A673 (cell line): ENCODE results near the gene ARMC12. TPM values are rescaled to one million over a fixed set of nuclear protein-coding genes. Genes with fewer than 3 reads are reported as not detected.
"Not testable (repeated sequence)": the region's sequence is repeated elsewhere in the genome, so short reads cannot be mapped to it uniquely, and the experiment has no call there.

Experiments
- BruUV-seq: library from RNA; stranded (reverse); fragments of 400-500 nt; replicated peaks from 2 replicates; lab custom pipeline; 2021; lab: Mats Ljungman, UMichigan
- CTCF ChIA-PET: fragments of 300-600 bp; sonication (Branson Sonifier 250); formaldehyde crosslinking; loops from one replicate; lab custom pipeline; 2022; ENCODE audit warnings: antibody characterized with exemption; lab: Charles Lee
- POLR2A ChIA-PET: fragments of 300-600 bp; sonication (Branson Sonifier 250); formaldehyde crosslinking; loops from one replicate; lab custom pipeline; 2022; ENCODE audit warnings: antibody characterized with exemption; ENCODE audit not compliant: low non-redundant PET; lab: Charles Lee
- DNase-seq: peaks from one replicate; pipeline ENCODE4 v3.0.0-alpha.2; 2015; ENCODE audit warnings: low spot score
- H3K27ac ChIP-seq: fragments of 200-600 bp; sonication (generic); 2 replicates; pipeline ENCODE4 v1.5.1; 2016; ENCODE audit warnings: mixed run types, low read depth, mild to moderate bottlenecking, mixed read lengths, antibody characterized with exemption, low read length; ENCODE audit not compliant: poor library complexity, severe bottlenecking
- H3K27me3 ChIP-seq: fragments of 200-600 bp; sonication (generic); replicated peaks from 2 replicates; pipeline ENCODE4 v1.6.1; 2017; ENCODE audit warnings: mixed run types, low read depth, mild to moderate bottlenecking, mixed read lengths, antibody characterized with exemption, low read length; ENCODE audit not compliant: insufficient read depth, poor library complexity
- H3K36me3 ChIP-seq: fragments of 200-600 bp; sonication (generic); 2 replicates; pipeline ENCODE4 v1.6.1; 2016; ENCODE audit warnings: mixed run types, mild to moderate bottlenecking, mixed read lengths, antibody characterized with exemption, low read length; ENCODE audit not compliant: insufficient read depth, poor library complexity, severe bottlenecking
- H3K4me1 ChIP-seq: fragments of 200-600 bp; sonication (generic); 2 replicates; pipeline ENCODE4 v1.6.1; 2017; ENCODE audit warnings: mixed run types, mild to moderate bottlenecking, mixed read lengths, antibody characterized with exemption, low read length; ENCODE audit not compliant: insufficient read depth, poor library complexity, severe bottlenecking
- H3K4me3 ChIP-seq: fragments of 200-600 bp; sonication (generic); 2 replicates; pipeline ENCODE4 v1.5.1; 2016; ENCODE audit warnings: low read depth, mixed run types, mild to moderate bottlenecking, mixed read lengths, low read length; ENCODE audit not compliant: poor library complexity, severe bottlenecking
- H3K9me3 ChIP-seq: fragments of 200-600 bp; sonication (generic); 2 replicates; pipeline ENCODE4 v1.6.1; 2016; ENCODE audit warnings: mixed run types, low read depth, mild to moderate bottlenecking, mixed read lengths, antibody characterized with exemption, low read length; ENCODE audit not compliant: poor library complexity, severe bottlenecking
- EZH2 ChIP-seq: fragments of 200-600 bp; sonication (generic); IDR thresholded peaks from 2 replicates; pipeline ENCODE4 v1.6.1; 2017; ENCODE audit warnings: borderline replicate concordance, low read depth, mild to moderate bottlenecking, mixed read lengths, antibody characterized with exemption, low read length; ENCODE audit not compliant: poor library complexity, severe bottlenecking
- intact Hi-C: fragments of 100-400 bp; cut with micrococcal nuclease; formaldehyde crosslinking; loops from one replicate; pipeline ENCODE4 v1.10.0; 2022; ENCODE audit not compliant: unreplicated experiment
- total RNA-seq: library from RNA; stranded (reverse); gene quantifications from 2 replicates; pipeline ENCODE4 v1.2.3, GENCODE V29; 2021
- TF ChIP-seq, protein P1 (sequence below): fragments of 300-800, 200-600 bp; sonication (generic); conservative IDR thresholded peaks from 2 replicates; pipeline ENCODE4 v1.5.1; 2017; ENCODE audit warnings: low read depth, mild to moderate bottlenecking, antibody characterized with exemption, low read length, moderate library complexity, mixed read lengths

ARMC12 gene
- total RNA-seq, 1 experiment from 2014 or later, result 1.0 TPM

DNA sequence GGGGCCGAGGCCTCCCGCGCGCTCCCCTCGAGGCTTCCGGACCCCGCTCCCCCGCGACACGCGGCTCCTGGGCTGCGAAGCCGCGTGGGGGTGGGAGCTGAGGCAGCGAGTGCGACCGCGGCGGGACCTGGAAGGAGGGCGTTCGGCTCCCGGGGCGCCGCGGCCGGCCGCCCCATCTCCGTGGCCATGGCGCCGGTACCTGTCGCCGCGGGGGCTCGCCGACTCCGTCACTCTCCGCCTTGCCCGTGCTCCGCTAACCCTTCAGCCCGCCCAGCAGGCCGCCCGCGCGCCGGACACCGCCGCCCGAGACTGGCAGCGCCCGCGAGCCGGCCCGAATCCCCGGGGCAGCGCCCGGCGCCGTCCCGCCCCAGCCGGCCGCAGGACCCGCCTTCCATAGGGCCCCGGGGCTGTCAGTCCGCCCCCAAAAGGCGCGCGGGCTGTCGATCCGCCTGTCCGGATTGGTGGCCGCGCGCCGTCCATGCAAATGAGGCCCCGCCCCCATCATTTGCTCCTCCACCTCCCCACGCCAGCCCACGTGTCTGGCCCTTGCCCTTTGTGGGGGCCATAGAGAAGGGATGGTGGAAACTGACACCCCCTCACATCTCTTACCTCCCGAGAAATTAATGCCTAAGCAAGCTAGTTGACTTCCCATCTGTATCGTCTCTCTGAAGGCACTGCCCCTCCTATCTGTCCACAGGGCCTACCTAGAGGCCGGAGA is 48.1 kb upstream of the ARMC12 start, which contains the start of gene FKBP5:
Gene FKBP5 (minus strand): TSS at position 311 of the 718 bp plus-strand sequence. CDS start 46,091 bp downstream, outside the sequence.
- H3K9me3 ChIP-seq, result no peaks in the 10 kb centered on the region

DNA sequence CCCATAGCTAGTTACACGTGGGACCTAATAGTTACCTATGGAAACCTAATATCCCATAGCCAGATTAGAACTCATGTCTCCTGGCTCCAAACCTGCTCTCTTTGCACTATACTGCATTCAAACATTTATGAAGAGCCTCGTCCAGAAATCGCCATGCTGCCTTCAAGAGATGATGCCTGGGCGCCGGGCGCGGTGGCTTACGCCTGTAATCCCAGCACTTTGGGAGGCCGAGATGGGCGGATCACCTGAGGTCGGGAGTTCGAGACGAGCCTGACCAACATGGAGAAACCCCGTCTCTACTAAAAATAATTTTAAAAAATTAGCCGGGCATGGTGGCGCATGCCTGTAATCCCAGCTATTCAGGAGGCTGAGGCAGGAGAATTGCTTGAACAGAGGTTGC is 46.8 kb upstream of the ARMC12 start:
- H3K4me1 ChIP-seq, H3K27me3 ChIP-seq, POLR2A ChIA-PET, DNase-seq, intact Hi-C loops, H3K27ac ChIP-seq, H3K4me3 ChIP-seq, CTCF ChIA-PET, H3K9me3 ChIP-seq, BruUV-seq, H3K36me3 ChIP-seq: not testable (repeated sequence)

More for the DNA sequence above, 48.1 kb upstream of the ARMC12 start, which contains the start of gene FKBP5:
- peaks cover 9% of the 10 kb centered on the region for H3K4me1 ChIP-seq
- no peaks in the 10 kb centered on the region for H3K36me3 ChIP-seq
- intact Hi-C loops, result loop anchor here (2.0 kb wide), 1 partner anchor 38 kb away; no protein-coding TSS in a partner anchor
- peak; percentile 93 for DNase-seq
- BruUV-seq, result no TSS peak
- ChIA-PET CTCF (interaction anchor here (0.6 kb wide), 1 partner anchor 48 kb away, joined by 3 read pairs; the partner anchor contains the start of gene ARMC12), POLR2A (no interaction called here)
- H3K4me3 ChIP-seq, result peak within 1 kb of the TSS; percentile 67
- H3K27me3 ChIP-seq, result no peaks in the 10 kb centered on the region
- no peak within 1 kb of the TSS for H3K27ac ChIP-seq
- TF ChIP-seq EZH2, result no peak
- TF ChIP-seq, protein P1, sequence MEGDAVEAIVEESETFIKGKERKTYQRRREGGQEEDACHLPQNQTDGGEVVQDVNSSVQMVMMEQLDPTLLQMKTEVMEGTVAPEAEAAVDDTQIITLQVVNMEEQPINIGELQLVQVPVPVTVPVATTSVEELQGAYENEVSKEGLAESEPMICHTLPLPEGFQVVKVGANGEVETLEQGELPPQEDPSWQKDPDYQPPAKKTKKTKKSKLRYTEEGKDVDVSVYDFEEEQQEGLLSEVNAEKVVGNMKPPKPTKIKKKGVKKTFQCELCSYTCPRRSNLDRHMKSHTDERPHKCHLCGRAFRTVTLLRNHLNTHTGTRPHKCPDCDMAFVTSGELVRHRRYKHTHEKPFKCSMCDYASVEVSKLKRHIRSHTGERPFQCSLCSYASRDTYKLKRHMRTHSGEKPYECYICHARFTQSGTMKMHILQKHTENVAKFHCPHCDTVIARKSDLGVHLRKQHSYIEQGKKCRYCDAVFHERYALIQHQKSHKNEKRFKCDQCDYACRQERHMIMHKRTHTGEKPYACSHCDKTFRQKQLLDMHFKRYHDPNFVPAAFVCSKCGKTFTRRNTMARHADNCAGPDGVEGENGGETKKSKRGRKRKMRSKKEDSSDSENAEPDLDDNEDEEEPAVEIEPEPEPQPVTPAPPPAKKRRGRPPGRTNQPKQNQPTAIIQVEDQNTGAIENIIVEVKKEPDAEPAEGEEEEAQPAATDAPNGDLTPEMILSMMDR, result no peak

DNA sequence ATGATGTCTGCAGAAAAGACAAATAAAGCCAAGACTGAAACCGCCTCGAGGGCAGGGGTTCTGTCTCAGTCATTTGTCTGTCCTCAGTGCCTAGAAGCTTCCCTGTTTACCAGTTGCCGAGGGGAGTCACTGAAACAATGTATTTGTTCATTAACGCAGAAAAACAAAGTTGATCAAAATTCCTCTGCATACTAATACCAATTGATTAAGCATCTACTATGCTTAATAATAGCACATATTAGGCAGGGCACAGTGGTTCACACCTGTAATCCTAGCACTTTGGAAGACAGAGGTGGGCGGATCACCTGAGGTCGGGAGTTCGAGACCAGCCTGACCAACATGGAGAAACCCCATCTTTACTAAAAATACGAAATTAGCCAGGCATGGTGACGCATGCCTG is 46.3 kb upstream of the ARMC12 start:
- no peaks in the 10 kb centered on the region for H3K36me3 ChIP-seq
- H3K27me3 ChIP-seq, result no peaks in the 10 kb centered on the region
- ChIA-PET POLR2A (no interaction called here), CTCF (no interaction called here)
- no peaks in the 10 kb centered on the region for H3K9me3 ChIP-seq
- BruUV-seq, result no TSS peak
- DNase-seq, result no peak
- no peak overlapping the region for H3K27ac ChIP-seq
- no peak overlapping the region for H3K4me3 ChIP-seq
- intact Hi-C loops, result no loop called here
- peaks cover 9% of the 10 kb centered on the region for H3K4me1 ChIP-seq
- TF ChIP-seq, protein P1, result no peak
- no peak for TF ChIP-seq EZH2
